Astrocyte (in vitro differentiated cells and primary cell): Measurements from ENCODE around the gene NTM.

Experiments used
- EZH2 ChIP-seq: IDR thresholded peaks from 2 replicates; pipeline ENCODE4 v1.6.1; 2012; ENCODE audit warnings: mild to moderate bottlenecking, low read length, inconsistent platforms; ENCODE audit not compliant: insufficient read depth
- TF ChIP-seq, protein P1 (sequence below): IDR thresholded peaks from 2 replicates; pipeline ENCODE4 v1.5.1; 2011; ENCODE audit warnings: low read depth, mild to moderate bottlenecking, inconsistent platforms, low read length, moderate library complexity; ENCODE audit not compliant: insufficient read depth

DNA sequence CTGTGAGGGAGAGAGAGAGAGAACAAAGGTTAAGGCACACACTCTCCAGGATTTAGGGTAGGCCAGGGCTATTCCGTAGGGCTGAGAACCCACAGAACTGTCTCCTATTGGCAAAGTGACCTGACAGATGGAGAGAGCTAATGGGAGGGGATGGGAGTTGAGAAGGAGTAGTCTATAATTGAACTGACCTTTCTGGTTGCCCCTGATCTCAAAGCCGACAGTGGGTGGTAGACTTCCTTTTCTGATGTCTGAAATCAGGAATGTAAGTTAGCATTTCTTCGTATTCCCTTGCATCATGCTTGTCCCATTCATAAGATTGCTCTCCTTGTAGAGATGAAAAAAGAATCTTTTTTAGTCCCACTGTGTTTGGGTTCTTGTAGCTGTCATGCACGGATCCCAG, 210.1 kb downstream of the NTM start:
- TF ChIP-seq, protein P1, sequence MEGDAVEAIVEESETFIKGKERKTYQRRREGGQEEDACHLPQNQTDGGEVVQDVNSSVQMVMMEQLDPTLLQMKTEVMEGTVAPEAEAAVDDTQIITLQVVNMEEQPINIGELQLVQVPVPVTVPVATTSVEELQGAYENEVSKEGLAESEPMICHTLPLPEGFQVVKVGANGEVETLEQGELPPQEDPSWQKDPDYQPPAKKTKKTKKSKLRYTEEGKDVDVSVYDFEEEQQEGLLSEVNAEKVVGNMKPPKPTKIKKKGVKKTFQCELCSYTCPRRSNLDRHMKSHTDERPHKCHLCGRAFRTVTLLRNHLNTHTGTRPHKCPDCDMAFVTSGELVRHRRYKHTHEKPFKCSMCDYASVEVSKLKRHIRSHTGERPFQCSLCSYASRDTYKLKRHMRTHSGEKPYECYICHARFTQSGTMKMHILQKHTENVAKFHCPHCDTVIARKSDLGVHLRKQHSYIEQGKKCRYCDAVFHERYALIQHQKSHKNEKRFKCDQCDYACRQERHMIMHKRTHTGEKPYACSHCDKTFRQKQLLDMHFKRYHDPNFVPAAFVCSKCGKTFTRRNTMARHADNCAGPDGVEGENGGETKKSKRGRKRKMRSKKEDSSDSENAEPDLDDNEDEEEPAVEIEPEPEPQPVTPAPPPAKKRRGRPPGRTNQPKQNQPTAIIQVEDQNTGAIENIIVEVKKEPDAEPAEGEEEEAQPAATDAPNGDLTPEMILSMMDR: no peak
- TF ChIP-seq EZH2: no peak
